OCI-LY3 (cell line): ENCODE measurements around the gene ASTN2.

Source experiments
- EZH2phosphoT487 ChIP-seq: fragments of 200-600 bp; shearing (Covaris generic); IDR thresholded peaks from 2 replicates; pipeline ENCODE4 v1.6.1; 2018; ENCODE audit warnings: antibody characterized with exemption, mixed run types, low read depth
- TF ChIP-seq, protein P1 (sequence below): fragments of 200-600, 300-600 bp; sonication (generic); IDR thresholded peaks from 2 replicates; pipeline ENCODE4 v1.5.1; 2014; ENCODE audit warnings: antibody characterized with exemption, low read length, low read depth

DNA sequence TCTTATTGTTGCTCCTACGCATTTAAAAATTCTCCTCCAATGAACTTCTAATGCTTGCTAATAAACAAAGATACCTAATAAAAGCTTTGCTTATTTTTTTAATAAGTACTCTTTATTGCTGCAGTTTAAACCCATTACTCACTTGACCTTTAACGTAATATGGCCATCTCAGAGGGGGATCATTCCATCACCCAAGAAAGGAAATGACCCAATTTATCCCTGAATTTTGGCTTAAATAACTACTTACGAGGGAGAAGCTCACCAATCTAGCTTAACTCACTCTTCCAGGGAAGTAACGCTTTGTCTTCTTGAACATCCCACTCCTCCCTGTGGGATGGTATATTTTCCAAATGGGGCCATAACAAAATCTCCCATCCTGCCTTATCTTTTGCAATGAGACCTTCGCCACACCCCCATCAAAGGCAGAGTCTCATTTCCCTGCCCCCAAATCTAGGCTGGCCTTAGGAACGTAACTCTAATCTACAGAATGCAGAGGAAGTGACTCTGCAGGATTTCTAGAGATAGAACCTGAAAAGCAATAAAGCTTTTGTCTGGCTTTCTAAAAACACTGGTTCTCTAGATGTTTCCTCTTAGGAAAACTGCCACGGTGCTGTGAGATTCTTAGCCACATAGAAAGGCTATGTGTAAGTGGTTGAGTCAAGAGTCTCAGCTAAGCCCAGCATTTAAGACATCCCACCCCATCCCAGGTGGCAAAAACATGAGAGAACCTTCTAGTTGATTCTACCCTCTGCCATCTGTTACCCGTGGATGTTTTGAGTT is 310.0 kb downstream of the ASTN2 start:
- TF ChIP-seq, protein P1, sequence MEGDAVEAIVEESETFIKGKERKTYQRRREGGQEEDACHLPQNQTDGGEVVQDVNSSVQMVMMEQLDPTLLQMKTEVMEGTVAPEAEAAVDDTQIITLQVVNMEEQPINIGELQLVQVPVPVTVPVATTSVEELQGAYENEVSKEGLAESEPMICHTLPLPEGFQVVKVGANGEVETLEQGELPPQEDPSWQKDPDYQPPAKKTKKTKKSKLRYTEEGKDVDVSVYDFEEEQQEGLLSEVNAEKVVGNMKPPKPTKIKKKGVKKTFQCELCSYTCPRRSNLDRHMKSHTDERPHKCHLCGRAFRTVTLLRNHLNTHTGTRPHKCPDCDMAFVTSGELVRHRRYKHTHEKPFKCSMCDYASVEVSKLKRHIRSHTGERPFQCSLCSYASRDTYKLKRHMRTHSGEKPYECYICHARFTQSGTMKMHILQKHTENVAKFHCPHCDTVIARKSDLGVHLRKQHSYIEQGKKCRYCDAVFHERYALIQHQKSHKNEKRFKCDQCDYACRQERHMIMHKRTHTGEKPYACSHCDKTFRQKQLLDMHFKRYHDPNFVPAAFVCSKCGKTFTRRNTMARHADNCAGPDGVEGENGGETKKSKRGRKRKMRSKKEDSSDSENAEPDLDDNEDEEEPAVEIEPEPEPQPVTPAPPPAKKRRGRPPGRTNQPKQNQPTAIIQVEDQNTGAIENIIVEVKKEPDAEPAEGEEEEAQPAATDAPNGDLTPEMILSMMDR: no peak
- no peak for TF ChIP-seq EZH2phosphoT487
